Measurements from ENCODE around the gene OR51B2.

Gene OR51B2

GRCh38 chr11:5281596-5281995 lies 42.5 kb downstream of the OR51B2 start:
- no peak for DNase-seq

DNA sequence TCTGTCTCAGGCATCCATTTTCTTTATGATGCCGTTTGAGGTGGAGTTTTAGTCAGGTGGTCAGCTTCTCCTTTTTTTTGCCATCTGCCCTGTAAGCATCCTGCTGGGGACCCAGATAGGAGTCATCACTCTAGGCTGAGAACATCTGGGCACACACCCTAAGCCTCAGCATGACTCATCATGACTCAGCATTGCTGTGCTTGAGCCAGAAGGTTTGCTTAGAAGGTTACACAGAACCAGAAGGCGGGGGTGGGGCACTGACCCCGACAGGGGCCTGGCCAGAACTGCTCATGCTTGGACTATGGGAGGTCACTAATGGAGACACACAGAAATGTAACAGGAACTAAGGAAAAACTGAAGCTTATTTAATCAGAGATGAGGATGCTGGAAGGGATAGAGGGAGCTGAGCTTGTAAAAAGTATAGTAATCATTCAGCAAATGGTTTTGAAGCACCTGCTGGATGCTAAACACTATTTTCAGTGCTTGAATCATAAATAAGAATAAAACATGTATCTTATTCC lies 43.5 kb downstream of the OR51B2 start:
- peak; percentile 4 for DNase-seq

DNA sequence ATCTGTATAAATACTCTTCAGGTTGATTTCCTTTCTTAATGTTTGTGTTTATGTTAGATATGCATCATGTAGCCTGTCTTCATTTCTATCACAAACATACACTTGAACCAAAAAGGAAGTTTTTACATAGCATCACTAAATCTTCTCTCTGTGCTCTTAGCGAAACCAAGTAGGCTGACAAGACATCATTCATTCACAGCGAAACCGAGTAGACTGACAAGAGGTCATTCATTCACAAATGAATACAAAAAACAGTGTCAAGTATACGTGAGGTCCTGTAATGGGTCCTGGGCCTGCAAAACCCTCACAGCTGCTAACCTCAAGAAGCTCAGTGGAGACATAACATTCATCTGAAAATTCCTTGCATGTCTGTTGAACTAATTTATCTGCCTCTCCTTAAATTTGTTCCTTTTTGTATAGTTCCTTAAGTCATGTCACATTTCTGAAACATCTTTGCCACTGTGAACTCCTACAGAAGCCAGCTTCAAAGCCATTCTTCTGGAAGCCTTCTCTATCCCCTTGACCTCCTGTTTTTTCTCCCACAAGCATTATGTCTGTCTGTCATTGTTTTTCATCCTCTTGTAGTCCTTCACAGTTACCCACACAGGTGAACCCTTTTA lies 44.5 kb downstream of the OR51B2 start:
- no peak for DNase-seq

DNA sequence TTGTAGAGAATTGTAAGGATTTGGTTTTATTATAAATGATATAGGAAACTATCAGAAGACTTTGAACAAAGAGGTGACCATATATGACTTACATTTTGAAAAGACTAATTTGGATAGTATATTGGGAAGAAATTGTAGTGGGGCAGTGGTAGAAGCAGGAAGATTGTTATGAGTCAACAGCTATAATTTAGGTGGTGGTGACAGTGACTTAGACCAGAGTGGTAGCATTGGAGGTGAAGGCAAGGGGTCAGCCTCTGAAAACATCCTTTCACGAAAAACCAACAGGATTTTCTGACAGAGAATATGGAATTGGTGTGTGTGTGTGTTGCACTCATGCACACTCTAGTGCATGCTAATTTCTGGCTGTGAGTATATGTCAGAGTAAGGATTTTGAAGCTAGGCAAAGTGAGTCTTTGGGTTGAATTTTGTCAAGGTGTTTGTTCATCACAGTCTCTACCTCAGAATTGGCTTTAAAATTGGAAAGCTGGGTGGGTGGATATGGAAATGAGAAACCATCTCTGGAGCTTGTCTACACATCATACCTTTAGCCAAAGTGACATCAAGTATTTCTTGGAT lies 46.2 kb downstream of the OR51B2 start:
- DNase-seq = no peak

- no peak for DNase-seq
These were observed 47.4 kb downstream of the OR51B2 start for GRCh38 chr11:5276697-5277096.

GRCh38 chr11:5275369-5276110 lies 48.6 kb downstream of the OR51B2 start:
- DNase-seq = no peak

- no peak for DNase-seq
These were observed 49.7 kb downstream of the OR51B2 start for GRCh38 chr11:5274395-5274794.

Data from stimulated activated CD4-positive, alpha-beta T cell treated with anti-CD3 and anti-CD28 coated beads, Interleukin-4, amount 100 ng/mL, for 24 hours (primary cell).